GM12892 (cell line): Measurements from ENCODE around the gene IDI2.

ENCODE experiments used
- POLR2AphosphoS5 ChIP-seq: IDR thresholded peaks from 2 replicates; pipeline ENCODE4 v1.6.1; 2011; ENCODE audit warnings: low read depth, low read length, control low read depth
- TAF1 ChIP-seq: IDR thresholded peaks from 2 replicates; pipeline ENCODE4 v1.6.1; 2011; ENCODE audit warnings: low read depth, mild to moderate bottlenecking, control low read depth, low read length, borderline replicate concordance

GRCh38 chr10:992871-993270 lies 32.8 kb downstream of the IDI2 start:
- no peak for TF ChIP-seq POLR2AphosphoS5
- TF ChIP-seq TAF1 = no peak
